GM20000 (cell line): Measurements from ENCODE around the gene SLC44A5.

Experiments
- DNase-seq: peaks from one replicate; pipeline ENCODE4 v3.0.0; 2012; ENCODE audit warnings: low spot score
- CTCF ChIP-seq: IDR thresholded peaks from 2 replicates; pipeline ENCODE4 v1.5.1; 2012; ENCODE audit warnings: mild to moderate bottlenecking, control low read depth; ENCODE audit errors: extremely low read depth, missing control alignments

SLC44A5 gene

GRCh38 chr1:75630998-75631397 is 20.1 kb upstream of the SLC44A5 start:
- no peak for TF ChIP-seq CTCF
- DNase-seq, result no peak

GRCh38 chr1:75630004-75630594 is 19.2 kb upstream of the SLC44A5 start:
- no peak for DNase-seq
- TF ChIP-seq CTCF, result no peak

GRCh38 chr1:75625795-75626194 is 14.9 kb upstream of the SLC44A5 start:
- TF ChIP-seq CTCF, result no peak
- no peak for DNase-seq

- no peak for TF ChIP-seq CTCF
- DNase-seq, result no peak
Measured at GRCh38 chr1:75618382-75618781, 7.5 kb upstream of the SLC44A5 start.

GRCh38 chr1:75616436-75617433 is 5.8 kb upstream of the SLC44A5 start:
- no peak for DNase-seq
- TF ChIP-seq CTCF, result no peak

- TF ChIP-seq CTCF, result no peak
Measured at GRCh38 chr1:75615613-75616435, 4.9 kb upstream of the SLC44A5 start.

More at GRCh38 chr1:75615613-75616435, 4.9 kb upstream of the SLC44A5 start:
- DNase-seq, result peak; percentile 54
